CD4-positive, alpha-beta memory T cell (primary cell): ENCODE results near the gene COMMD8. TPM values are rescaled to one million over a fixed set of nuclear protein-coding genes. Genes with fewer than 3 reads are reported as not detected.

Experiments used
- CTCF ChIA-PET: fragments of 350-600 bp; sonication (Branson Sonifier 250); formaldehyde crosslinking; loops from one replicate; lab custom pipeline; 2021; ENCODE audit warnings: inconsistent platforms; ENCODE audit not compliant: partially characterized antibody; lab: Charles Lee
- POLR2A ChIA-PET: fragments of 350-600 bp; sonication (Branson Sonifier 250); formaldehyde crosslinking; loops from one replicate; lab custom pipeline; 2021; ENCODE audit not compliant: partially characterized antibody; lab: Charles Lee
- DNase-seq, 5 donors: peaks; one replicate each; pipeline versions ENCODE4 v3.0.0 to v3.0.0-alpha.2; 2020 to 2022; ENCODE audit warnings: mixed read lengths in 1 of 5
- H3K27ac ChIP-seq: one replicate; pipeline ENCODE4 v1.7.0; 2013; ENCODE audit warnings: low read depth, low read length
- H3K27me3 ChIP-seq: 2 replicates; pipeline ENCODE4 v1.7.0; 2013; ENCODE audit warnings: mild to moderate bottlenecking, low read length, moderate library complexity; ENCODE audit not compliant: insufficient read depth
- H3K36me3 ChIP-seq: 2 replicates; pipeline ENCODE4 v1.7.0; 2013; ENCODE audit warnings: mild to moderate bottlenecking, low read length, moderate library complexity; ENCODE audit not compliant: insufficient read depth
- H3K4me1 ChIP-seq: 2 replicates; pipeline ENCODE4 v1.7.0; 2013; ENCODE audit warnings: mild to moderate bottlenecking, low read length, moderate library complexity; ENCODE audit not compliant: insufficient read depth
- H3K4me3 ChIP-seq, 2 donors: one replicate each; pipeline ENCODE4 v1.7.0; 2013; ENCODE audit warnings: low read length in 2 of 2, mild to moderate bottlenecking in 1 of 2
- H3K9me3 ChIP-seq, 2 donors: one replicate each; pipeline ENCODE4 v1.7.0; 2013; ENCODE audit warnings: low read length in 2 of 2, control low read depth in 1 of 2; ENCODE audit not compliant: control insufficient read depth in 1 of 2
- H3K27ac Mint-ChIP-seq, 7 donors: one replicate each; pipeline ENCODE4 v1.8.0; 2020 to 2021; ENCODE audit warnings: mixed read lengths in 7 of 7, mild to moderate bottlenecking in 6 of 7, inconsistent platforms in 3 of 7, moderate library complexity in 3 of 7
- H3K27me3 Mint-ChIP-seq, 2 donors: one replicate each; pipeline ENCODE4 v1.8.0; 2020 to 2021; ENCODE audit warnings: mixed read lengths in 2 of 2
- H3K36me3 Mint-ChIP-seq, 2 donors: one replicate each; pipeline ENCODE4 v1.8.0; 2020 to 2021; ENCODE audit warnings: mixed read lengths in 2 of 2, inconsistent platforms in 1 of 2, mild to moderate bottlenecking in 1 of 2
- H3K4me1 Mint-ChIP-seq, 4 donors: one replicate each; pipeline ENCODE4 v1.8.0; 2020 to 2021; ENCODE audit warnings: mixed read lengths in 4 of 4, mild to moderate bottlenecking in 1 of 4
- H3K4me3 Mint-ChIP-seq, 8 donors: one replicate each; pipeline ENCODE4 v1.8.0; 2020 to 2021; ENCODE audit warnings: mixed read lengths in 8 of 8, mild to moderate bottlenecking in 7 of 8, moderate library complexity in 6 of 8, inconsistent platforms in 3 of 8
- H3K9me3 Mint-ChIP-seq, 8 donors: one replicate each; pipeline ENCODE4 v1.8.0; 2020 to 2021; ENCODE audit warnings: mixed read lengths in 8 of 8, mild to moderate bottlenecking in 5 of 8, inconsistent platforms in 3 of 8, moderate library complexity in 1 of 8
- intact Hi-C: fragments of 100-400 bp; cut with micrococcal nuclease; formaldehyde crosslinking; loops from one replicate; pipeline ENCODE4 v1.15.1; 2023
- polyA plus RNA-seq, 2 donors: library from polyadenylated mRNA; unstranded; fragments of 300-500 nt; fragmentation: Illumina TruSeq; gene quantifications; one replicate each; pipeline ENCODE4 v1.2.3, GENCODE V29; 2021
- total RNA-seq, 2 experiments: library from RNA; stranded (reverse); gene quantifications; one replicate each; pipeline ENCODE4 v1.2.3, GENCODE V29; 2021

The COMMD8 gene
- total and polyA plus RNA-seq, 4 experiments from 2014 or later = 14.6 to 82.8 (median 30.2) TPM

GRCh38 chr4:47474799-47475198, 11.3 kb upstream of the COMMD8 start:
- Mint-ChIP-seq H3K27ac (no peak overlapping the region), H3K9me3 (no peaks in the 10 kb centered on the region), H3K4me3 (no peak overlapping the region), H3K4me1 (no peaks in the 10 kb centered on the region), H3K36me3 (no peaks in the 10 kb centered on the region), H3K27me3 (peaks cover 6 to 9% of the 10 kb centered on the region in 2 donors)
- Histone ChIP-seq H3K27ac (no peak overlapping the region), H3K4me1 (no peaks in the 10 kb centered on the region), H3K9me3 (no peaks in the 10 kb centered on the region), H3K36me3 (no peaks in the 10 kb centered on the region), H3K27me3 (no peaks in the 10 kb centered on the region), H3K4me3 (no peak overlapping the region)
- intact Hi-C loops = no loop called here
- ChIA-PET CTCF (no interaction called here), POLR2A (interaction anchor here (0.6 kb wide), 1 partner anchor 50 kb away, joined by 3 read pairs; no protein-coding TSS in a partner anchor)
- DNase-seq = no peak

- Histone ChIP-seq H3K9me3 (no peaks in the 10 kb centered on the region), H3K27ac (no peak overlapping the region), H3K27me3 (no peaks in the 10 kb centered on the region), H3K36me3 (no peaks in the 10 kb centered on the region), H3K4me3 (no peak overlapping the region), H3K4me1 (no peaks in the 10 kb centered on the region)
- no peak for DNase-seq
- H3K4me3 Mint-ChIP-seq = no peak overlapping the region
- POLR2A ChIA-PET = no interaction called here
- intact Hi-C loops = no loop called here
- H3K9me3 Mint-ChIP-seq = no peaks in the 10 kb centered on the region
- no peaks in the 10 kb centered on the region for H3K4me1 Mint-ChIP-seq
- CTCF ChIA-PET = interaction anchor here (0.7 kb wide), 2 partner anchors 10 to 17 kb away, joined by 3 read pairs; partner anchors contain the start of gene COMMD8
- peaks cover 6% of the 10 kb centered on the region in 2 donors for H3K27me3 Mint-ChIP-seq
- no peak overlapping the region for H3K27ac Mint-ChIP-seq
- no peaks in the 10 kb centered on the region for H3K36me3 Mint-ChIP-seq
These were observed 9.7 kb upstream of the COMMD8 start for GRCh38 chr4:47473141-47473750.

- intact Hi-C loops = no loop called here
- no peaks in the 10 kb centered on the region for H3K36me3 ChIP-seq
- H3K4me1 ChIP-seq = no peaks in the 10 kb centered on the region
- CTCF ChIA-PET = interaction anchor here (0.8 to 1.1 kb wide), 2 partner anchors 10 to 13 kb away, joined by 3 to 4 read pairs; partner anchors contain the start of gene ATP10D
- Mint-ChIP-seq H3K4me1 (no peaks in the 10 kb centered on the region), H3K9me3 (no peaks in the 10 kb centered on the region), H3K27me3 (peaks cover 6% of the 10 kb centered on the region in 2 donors), H3K27ac (no peak overlapping the region), H3K4me3 (no peak overlapping the region), H3K36me3 (no peaks in the 10 kb centered on the region)
- no peak overlapping the region for H3K27ac ChIP-seq
- no peak overlapping the region for H3K4me3 ChIP-seq
- H3K27me3 ChIP-seq = no peaks in the 10 kb centered on the region
- POLR2A ChIA-PET = no interaction called here
- H3K9me3 ChIP-seq = no peaks in the 10 kb centered on the region
- no peak for DNase-seq
These were observed 8.1 kb upstream of the COMMD8 start for GRCh38 chr4:47471591-47471990.

GRCh38 chr4:47471064-47471463, 7.6 kb upstream of the COMMD8 start:
- peaks cover 6% of the 10 kb centered on the region in 2 donors for H3K27me3 Mint-ChIP-seq

GRCh38 chr4:47469951-47470350, 6.4 kb upstream of the COMMD8 start:
- Mint-ChIP-seq H3K9me3 (no peaks in the 10 kb centered on the region), H3K36me3 (no peaks in the 10 kb centered on the region), H3K4me3 (no peak overlapping the region), H3K27me3 (peaks cover 6% of the 10 kb centered on the region in 2 donors), H3K4me1 (no peaks in the 10 kb centered on the region), H3K27ac (no peak overlapping the region)
- ChIA-PET POLR2A (no interaction called here), CTCF (no interaction called here)
- no peaks in the 10 kb centered on the region for H3K36me3 ChIP-seq
- H3K4me3 ChIP-seq = no peak overlapping the region
- DNase-seq = no peak
- no peaks in the 10 kb centered on the region for H3K9me3 ChIP-seq
- no peaks in the 10 kb centered on the region for H3K4me1 ChIP-seq
- no peaks in the 10 kb centered on the region for H3K27me3 ChIP-seq
- no peak overlapping the region for H3K27ac ChIP-seq
- intact Hi-C loops = loop anchor here (10.0 kb wide), 1 partner anchor 665 kb away; the partner anchor contains the start of gene TXK

More at GRCh38 chr4:47471064-47471463, 7.6 kb upstream of the COMMD8 start:
- intact Hi-C loops = no loop called here
- CTCF ChIA-PET = interaction anchor here (0.8 to 1.1 kb wide), 2 partner anchors 11 to 14 kb away, joined by 3 to 4 read pairs; partner anchors contain the start of gene ATP10D
- Histone ChIP-seq H3K27me3 (no peaks in the 10 kb centered on the region), H3K4me3 (no peak overlapping the region), H3K36me3 (no peaks in the 10 kb centered on the region), H3K27ac (no peak overlapping the region), H3K9me3 (no peaks in the 10 kb centered on the region), H3K4me1 (no peaks in the 10 kb centered on the region)
- Mint-ChIP-seq H3K27ac (no peak overlapping the region), H3K4me1 (no peaks in the 10 kb centered on the region), H3K9me3 (no peaks in the 10 kb centered on the region), H3K4me3 (no peak overlapping the region), H3K36me3 (no peaks in the 10 kb centered on the region)
- no peak for DNase-seq
- POLR2A ChIA-PET = no interaction called here

- Histone ChIP-seq H3K27ac (no peak overlapping the region), H3K4me1 (peaks cover 3% of the 10 kb centered on the region), H3K9me3 (no peaks in the 10 kb centered on the region), H3K36me3 (no peaks in the 10 kb centered on the region), H3K4me3 (no peak overlapping the region), H3K27me3 (no peaks in the 10 kb centered on the region)
- CTCF ChIA-PET = interaction anchor here (2.9 kb wide), 1 partner anchor 16 kb away, joined by 6 read pairs; the partner anchor contains the start of gene ATP10D
- no peaks in the 10 kb centered on the region for H3K9me3 Mint-ChIP-seq
- H3K36me3 Mint-ChIP-seq = peaks cover 0 to under 1% of the 10 kb centered on the region in 2 donors
- no peak overlapping the region for H3K27ac Mint-ChIP-seq
- POLR2A ChIA-PET = no interaction called here
- DNase-seq = no peak
- intact Hi-C loops = loop anchor here (10.0 kb wide), 1 partner anchor 666 kb away; the partner anchor contains the start of gene TXK
- peaks cover under 1 to 2% (median 1%) of the 10 kb centered on the region in 4 donors for H3K4me1 Mint-ChIP-seq
- H3K4me3 Mint-ChIP-seq = no peak overlapping the region
- H3K27me3 Mint-ChIP-seq = peaks cover 4 to 6% of the 10 kb centered on the region in 2 donors
These were observed 5.3 kb upstream of the COMMD8 start for GRCh38 chr4:47468706-47469365.

GRCh38 chr4:47466056-47466785, 2.7 kb upstream of the COMMD8 start:
- no peak overlapping the region for H3K27ac ChIP-seq
- H3K4me3 Mint-ChIP-seq = no peak overlapping the region
- H3K4me3 ChIP-seq = no peak overlapping the region
- peaks cover 20% of the 10 kb centered on the region for H3K4me1 ChIP-seq
- DNase-seq = no peak
- H3K27me3 Mint-ChIP-seq = peaks cover 0 to 2% of the 10 kb centered on the region in 2 donors
- POLR2A ChIA-PET = no interaction called here
- intact Hi-C loops = loop anchor here (10.0 kb wide), 1 partner anchor 669 kb away; the partner anchor contains the start of gene TXK
- peaks cover 0 to 7% of the 10 kb centered on the region in 2 donors for H3K36me3 Mint-ChIP-seq
- H3K36me3 ChIP-seq = no peaks in the 10 kb centered on the region
- CTCF ChIA-PET = no interaction called here
- peaks cover 15 to 28% (median 23%) of the 10 kb centered on the region in 4 donors for H3K4me1 Mint-ChIP-seq
- H3K9me3 Mint-ChIP-seq = no peaks in the 10 kb centered on the region
- no peak overlapping the region for H3K27ac Mint-ChIP-seq
- H3K27me3 ChIP-seq = no peaks in the 10 kb centered on the region
- H3K9me3 ChIP-seq = no peaks in the 10 kb centered on the region
